ENCODE data around the gene SCAMP1. TPM values are rescaled to one million over a fixed set of nuclear protein-coding genes. Genes with fewer than 3 reads are reported as not detected.

SCAMP1 gene
- total RNA-seq, 1 donor from 2014 or later = 51.8 TPM

DNA sequence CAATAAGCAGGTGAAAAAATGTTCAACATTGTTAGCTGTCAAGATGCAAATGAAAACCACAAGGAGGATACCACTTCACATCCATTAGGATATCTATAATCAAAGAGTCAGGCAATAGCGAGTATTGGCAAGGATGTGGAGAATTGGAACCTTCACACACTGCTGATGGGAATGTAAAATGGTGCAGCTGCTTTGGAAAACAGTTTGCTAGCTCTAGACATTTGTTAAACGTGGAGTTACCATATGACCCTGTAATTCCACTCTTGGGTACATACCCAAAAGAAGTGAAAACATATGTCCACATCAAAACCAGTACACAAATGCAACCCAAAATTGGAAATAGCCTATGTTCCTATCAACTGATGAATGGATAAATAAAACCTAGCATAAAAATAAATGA lies 37.4 kb downstream of the SCAMP1 start:
- peaks cover 4% of the 10 kb centered on the region for H3K9me3 Mint-ChIP-seq (ENCODE audit: low read depth)
- no peak for TF ChIP-seq CTCF (IDR thresholded peaks at IDR 0.05)
- no peak overlapping the region for H3K27ac Mint-ChIP-seq (ENCODE audit: unreplicated experiment)
- H3K4me3 Mint-ChIP-seq (ENCODE audit: unreplicated experiment) = no peak overlapping the region
- peaks cover 4% of the 10 kb centered on the region for H3K4me1 Mint-ChIP-seq (ENCODE audit: low read depth)
- no peaks in the 10 kb centered on the region for H3K27me3 Mint-ChIP-seq (ENCODE audit: low read depth)
- DNase-seq (ENCODE audit: low spot score) = no peak
- H3K36me3 Mint-ChIP-seq (ENCODE audit: low read depth) = peaks cover 2% of the 10 kb centered on the region

GRCh38 chr5:78399116-78399515 lies 38.7 kb downstream of the SCAMP1 start:
- Mint-ChIP-seq H3K9me3 (ENCODE audit: low read depth) (peaks cover 4% of the 10 kb centered on the region), H3K27ac (ENCODE audit: unreplicated experiment) (no peak overlapping the region), H3K4me3 (ENCODE audit: unreplicated experiment) (no peak overlapping the region), H3K27me3 (ENCODE audit: low read depth) (no peaks in the 10 kb centered on the region), H3K4me1 (ENCODE audit: low read depth) (peaks cover 4% of the 10 kb centered on the region), H3K36me3 (ENCODE audit: low read depth) (peaks cover 2% of the 10 kb centered on the region)
- DNase-seq (ENCODE audit: low spot score) = no peak
- TF ChIP-seq CTCF (IDR thresholded peaks at IDR 0.05) = no peak

DNA sequence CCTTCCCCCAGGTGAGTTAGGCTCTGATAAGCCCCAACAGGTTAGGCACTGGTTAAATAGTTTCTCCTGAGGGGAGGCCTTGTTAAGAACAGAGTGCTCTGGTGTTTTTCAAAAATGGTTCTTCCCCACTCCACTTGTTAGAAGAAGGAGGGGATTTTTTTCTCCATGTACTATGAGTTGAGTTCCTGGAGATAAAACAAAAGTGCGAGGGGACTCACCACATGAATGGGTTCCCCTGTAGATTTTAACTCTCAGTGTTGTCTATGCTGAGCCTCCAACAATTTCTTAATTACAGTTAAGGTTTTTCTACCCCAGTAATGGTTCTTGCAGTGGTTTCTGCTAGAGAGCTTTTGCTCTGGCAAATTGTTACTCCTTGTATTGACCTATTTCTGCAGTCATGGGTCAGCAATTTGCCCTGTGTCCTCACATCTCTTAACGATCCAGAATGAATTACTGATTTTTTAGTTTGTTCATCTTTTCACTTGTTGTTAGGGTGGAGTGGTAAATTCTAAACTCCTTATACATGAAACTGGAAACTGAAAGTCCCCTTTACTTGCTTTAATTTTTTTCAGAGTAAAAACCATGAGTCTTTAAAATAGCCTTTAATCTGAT lies 44.4 kb downstream of the SCAMP1 start:
- Mint-ChIP-seq H3K4me1 (ENCODE audit: low read depth) (peaks cover 23% of the 10 kb centered on the region), H3K9me3 (ENCODE audit: low read depth) (peaks cover 7% of the 10 kb centered on the region), H3K4me3 (ENCODE audit: unreplicated experiment) (no peak overlapping the region), H3K27me3 (ENCODE audit: low read depth) (no peaks in the 10 kb centered on the region), H3K36me3 (ENCODE audit: low read depth) (no peaks in the 10 kb centered on the region), H3K27ac (ENCODE audit: unreplicated experiment) (no peak overlapping the region)
- no peak for TF ChIP-seq CTCF (IDR thresholded peaks at IDR 0.05)
- DNase-seq (ENCODE audit: low spot score) = no peak

- peak overlapping the region; percentile 46 for H3K27ac Mint-ChIP-seq (ENCODE audit: unreplicated experiment)
- no peak for TF ChIP-seq CTCF (IDR thresholded peaks at IDR 0.05)
- H3K4me1 Mint-ChIP-seq (ENCODE audit: low read depth) = peaks cover 24% of the 10 kb centered on the region
- peaks cover 3% of the 10 kb centered on the region for H3K9me3 Mint-ChIP-seq (ENCODE audit: low read depth)
- DNase-seq (ENCODE audit: low spot score) = no peak
- H3K36me3 Mint-ChIP-seq (ENCODE audit: low read depth) = no peaks in the 10 kb centered on the region
- no peaks in the 10 kb centered on the region for H3K27me3 Mint-ChIP-seq (ENCODE audit: low read depth)
- H3K4me3 Mint-ChIP-seq (ENCODE audit: unreplicated experiment) = no peak overlapping the region
These were observed 45.7 kb downstream of the SCAMP1 start for GRCh38 chr5:78405829-78406750.

DNA sequence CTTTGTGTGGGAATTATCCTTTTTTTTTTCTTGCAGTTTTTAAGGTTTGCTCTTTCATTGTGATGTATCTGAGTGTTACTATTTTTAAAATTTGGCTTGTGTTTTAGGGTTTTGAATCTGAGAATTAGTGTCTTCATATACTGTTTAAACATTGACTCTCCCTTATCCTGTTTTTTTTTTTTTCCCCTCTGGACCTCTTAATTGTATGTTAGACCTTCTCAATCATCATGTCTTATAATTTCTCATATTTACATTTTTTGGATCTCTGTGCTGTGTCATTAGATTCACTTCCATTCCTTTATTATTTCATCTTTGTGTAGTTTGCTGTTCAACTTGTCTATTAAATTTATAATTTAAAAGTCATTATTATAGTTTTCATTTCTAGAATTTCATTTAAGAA lies 47.0 kb downstream of the SCAMP1 start:
- Mint-ChIP-seq H3K4me3 (ENCODE audit: unreplicated experiment) (no peak overlapping the region), H3K27me3 (ENCODE audit: low read depth) (no peaks in the 10 kb centered on the region), H3K9me3 (ENCODE audit: low read depth) (peaks cover 3% of the 10 kb centered on the region), H3K27ac (ENCODE audit: unreplicated experiment) (no peak overlapping the region), H3K4me1 (ENCODE audit: low read depth) (peaks cover 30% of the 10 kb centered on the region), H3K36me3 (ENCODE audit: low read depth) (no peaks in the 10 kb centered on the region)
- no peak for DNase-seq (ENCODE audit: low spot score)
- no peak for TF ChIP-seq CTCF (IDR thresholded peaks at IDR 0.05)
